Measurements from ENCODE around the gene EXOC6B. TPM values are rescaled to one million over a fixed set of nuclear protein-coding genes. Genes with fewer than 3 reads are reported as not detected.

The EXOC6B gene
- total RNA-seq, 1 experiment from 2014 or later = 40.1 TPM

- no peak for TF ChIP-seq CTCF (conservative IDR thresholded peaks at IDR 0.05)
- H3K4me2 ChIP-seq (ENCODE audit: insufficient read depth, insufficient read length, low read length) = no peak overlapping the region
- H2AK5ac ChIP-seq (ENCODE audit: insufficient read length, low read length) = no peak overlapping the region
- no peaks in the 10 kb centered on the region for H3K4me1 ChIP-seq (ENCODE audit: insufficient read depth, low read length)
- no peak overlapping the region for H2BK20ac ChIP-seq (ENCODE audit: low read depth, low read length, poor library complexity, severe bottlenecking)
- H3K9ac ChIP-seq (ENCODE audit: extremely low read depth, insufficient read length, low read length) = no peak overlapping the region
- no peak overlapping the region for H2BK12ac ChIP-seq (ENCODE audit: insufficient read length, low read depth, low read length)
- H4K20me1 ChIP-seq (ENCODE audit: control insufficient read depth, insufficient read depth, insufficient read length) = no peaks in the 10 kb centered on the region
- no peak overlapping the region for H2AFZ ChIP-seq (ENCODE audit: low read length)
- H3K27me3 ChIP-seq (ENCODE audit: insufficient read depth, low read length) = no peaks in the 10 kb centered on the region
- no peak overlapping the region for H3K56ac ChIP-seq (ENCODE audit: insufficient read length, low read depth, low read length)
- no peaks in the 10 kb centered on the region for H3K79me2 ChIP-seq (ENCODE audit: insufficient read depth, low read length)
- Mint-ChIP-seq H3K4me3 (no peak overlapping the region), H3K36me3 (ENCODE audit: insufficient read depth in 1 of 3, low read depth in 3 of 3) (no peaks in the 10 kb centered on the region), H3K9me3 (no peaks in the 10 kb centered on the region), H3K27ac (no peak overlapping the region), H3K27me3 (ENCODE audit: low read depth) (peaks cover 3% of the 10 kb centered on the region), H3K4me1 (no peaks in the 10 kb centered on the region)
- H3K9me3 ChIP-seq (ENCODE audit: control insufficient read depth, low read depth, low read length) = no peaks in the 10 kb centered on the region
- no peak overlapping the region for H3K14ac ChIP-seq (ENCODE audit: insufficient read depth, low read length)
- no peak overlapping the region for H3K4ac ChIP-seq (ENCODE audit: low read depth, low read length)
- no peak overlapping the region for H2BK120ac ChIP-seq (ENCODE audit: low read depth, low read length, poor library complexity, severe bottlenecking)
- no peak overlapping the region for H2BK5ac ChIP-seq (ENCODE audit: insufficient read length, low read length)
- no peaks in the 10 kb centered on the region for H3K79me1 ChIP-seq (ENCODE audit: insufficient read depth, low read depth, low read length, poor library complexity, severe bottlenecking)
- no peak overlapping the region for H3K23ac ChIP-seq (ENCODE audit: insufficient read length, low read depth, low read length)
- H3K23me2 ChIP-seq (ENCODE audit: insufficient read length, low read depth, low read length, poor library complexity, severe bottlenecking) = no peaks in the 10 kb centered on the region
- H2BK15ac ChIP-seq (ENCODE audit: low read depth, low read length) = no peak overlapping the region
- H4K5ac ChIP-seq (ENCODE audit: insufficient read length, low read depth, low read length) = no peak overlapping the region
- DNase-seq = no peak
- no peak overlapping the region for H3T11ph ChIP-seq (ENCODE audit: low read length)
- no CpG with 5 or more reads among the region's 5 CpGs for WGBS (ENCODE audit: extremely low coverage, insufficient read length, low lambda C conversion rate)
- no peak overlapping the region for H4K8ac ChIP-seq (replicated peaks; ENCODE audit: insufficient read length, low read depth, low read length)
- H4K91ac ChIP-seq (ENCODE audit: insufficient read length, low read depth, low read length) = no peak overlapping the region
- no peak overlapping the region for H3K27ac ChIP-seq (ENCODE audit: insufficient read length, low read depth, low read length)
- no peak overlapping the region for H3K18ac ChIP-seq (ENCODE audit: insufficient read length, low read depth, low read length)
Observed at GRCh38 chr2:72162574-72162973, 663.3 kb downstream of the EXOC6B start.
